Osteocyte (in vitro differentiated cells): Measurements from ENCODE around the gene PCSK2. TPM values are rescaled to one million over a fixed set of nuclear protein-coding genes. Genes with fewer than 3 reads are reported as not detected.

Source experiments
- DNase-seq: peaks from one replicate; pipeline ENCODE4 v3.0.0; 2021; ENCODE audit warnings: mixed read lengths; ENCODE audit not compliant: unreplicated experiment; ENCODE audit errors: extremely low spot score
- H3K27ac Mint-ChIP-seq: one replicate; pipeline ENCODE4 v1.8.0; 2021; ENCODE audit warnings: mild to moderate bottlenecking, mixed read lengths; ENCODE audit not compliant: unreplicated experiment
- H3K27me3 Mint-ChIP-seq: one replicate; pipeline ENCODE4 v1.8.0; 2021; ENCODE audit warnings: mixed read lengths; ENCODE audit not compliant: unreplicated experiment
- H3K36me3 Mint-ChIP-seq: one replicate; pipeline ENCODE4 v1.8.0; 2021; ENCODE audit warnings: mixed read lengths; ENCODE audit not compliant: unreplicated experiment
- H3K4me1 Mint-ChIP-seq: one replicate; pipeline ENCODE4 v1.8.0; 2021; ENCODE audit warnings: mixed read lengths; ENCODE audit not compliant: unreplicated experiment
- H3K4me3 Mint-ChIP-seq: one replicate; pipeline ENCODE4 v1.8.0; 2021; ENCODE audit warnings: mild to moderate bottlenecking, moderate library complexity, mixed read lengths; ENCODE audit not compliant: unreplicated experiment
- H3K9me3 Mint-ChIP-seq: one replicate; pipeline ENCODE4 v1.8.0; 2021; ENCODE audit warnings: mixed read lengths; ENCODE audit not compliant: unreplicated experiment
- CTCF ChIP-seq: fragments of 200-600 bp; sonication (generic); IDR thresholded peaks from 2 replicates; pipeline ENCODE4 v1.5.0; 2021; ENCODE audit warnings: antibody characterized with exemption, mild to moderate bottlenecking, moderate library complexity
- total RNA-seq: library from RNA; stranded (reverse); gene quantifications from 2 replicates; pipeline ENCODE4 v1.2.1, GENCODE V29; 2021

The PCSK2 gene
- total RNA-seq, 1 donor from 2014 or later, result not detected

GRCh38 chr20:17505636-17506517 lies 279.0 kb downstream of the PCSK2 start:
- DNase-seq, result no peak
- H3K27ac Mint-ChIP-seq, result no peak overlapping the region
- no peaks in the 10 kb centered on the region for H3K27me3 Mint-ChIP-seq

GRCh38 chr20:17507032-17507431 lies 280.2 kb downstream of the PCSK2 start:
- Mint-ChIP-seq H3K4me3 (no peak overlapping the region), H3K27ac (no peak overlapping the region), H3K4me1 (peaks cover 9% of the 10 kb centered on the region), H3K9me3 (no peaks in the 10 kb centered on the region), H3K36me3 (peaks cover 2% of the 10 kb centered on the region), H3K27me3 (no peaks in the 10 kb centered on the region)
- TF ChIP-seq CTCF, result no peak
- no peak for DNase-seq

More at GRCh38 chr20:17505636-17506517, 279.0 kb downstream of the PCSK2 start:
- Mint-ChIP-seq H3K4me1 (peaks cover 9% of the 10 kb centered on the region), H3K4me3 (peak overlapping the region; percentile 80), H3K36me3 (no peaks in the 10 kb centered on the region), H3K9me3 (no peaks in the 10 kb centered on the region)
- TF ChIP-seq CTCF, result no peak

GRCh38 chr20:17507531-17507930 lies 280.7 kb downstream of the PCSK2 start:
- Mint-ChIP-seq H3K27me3 (no peaks in the 10 kb centered on the region), H3K9me3 (no peaks in the 10 kb centered on the region), H3K36me3 (peaks cover 2% of the 10 kb centered on the region), H3K4me1 (peaks cover 9% of the 10 kb centered on the region), H3K4me3 (no peak overlapping the region), H3K27ac (no peak overlapping the region)
- no peak for TF ChIP-seq CTCF
- no peak for DNase-seq

GRCh38 chr20:17508756-17509155 lies 281.9 kb downstream of the PCSK2 start:
- H3K27ac Mint-ChIP-seq, result no peak overlapping the region

More at GRCh38 chr20:17508756-17509155, 281.9 kb downstream of the PCSK2 start:
- H3K4me3 Mint-ChIP-seq, result no peak overlapping the region
- no peak for TF ChIP-seq CTCF
- peaks cover 2% of the 10 kb centered on the region for H3K36me3 Mint-ChIP-seq
- DNase-seq, result no peak
- H3K27me3 Mint-ChIP-seq, result no peaks in the 10 kb centered on the region
- peaks cover 9% of the 10 kb centered on the region for H3K4me1 Mint-ChIP-seq
- no peaks in the 10 kb centered on the region for H3K9me3 Mint-ChIP-seq
